K562 treated with DMSO at 1 percent for 4 hours (cell line): Measurements from ENCODE around the gene PHYHD1. TPM values are rescaled to one million over a fixed set of nuclear protein-coding genes. Genes with fewer than 3 reads are reported as not detected.

Experiments used
- total RNA-seq: library from RNA; unstranded; fragments of 300-600 nt; gene quantifications from 2 replicates; pipeline ENCODE4 v1.2.3, GENCODE V29; 2022; ENCODE audit not compliant: insufficient read depth

Gene PHYHD1
- 0.51 and 2.4 TPM in 2 replicates for total RNA-seq

GRCh38 chr9:128920381-128921058, at the start of gene PHYHD1:
Gene PHYHD1, plus strand, starts transcription at chr9:128920982. Its CDS starts 1,342 bp downstream, at chr9:128922324.

GRCh38 chr9:128881884-128882676, 38.7 kb upstream of the PHYHD1 start, which contains the start of the genes KYAT1 and LRRC8A:
Gene KYAT1, minus strand, starts transcription at chr9:128881950. Its CDS starts 36,545 bp downstream, at chr9:128845405.
Gene LRRC8A, plus strand, starts transcription at chr9:128882133. Its CDS starts 25,032 bp downstream, at chr9:128907165.

GRCh38 chr9:128947527-128948301, 26.9 kb downstream of the PHYHD1 start, which contains the start of the genes DOLK and NUP188:
Gene DOLK, minus strand, starts transcription at chr9:128947603. Its CDS starts 300 bp downstream, at chr9:128947303.
Gene NUP188, plus strand, starts transcription at chr9:128947699. Its CDS starts 21 bp downstream, at chr9:128947720.

Other genes with a start within 250 kb of the PHYHD1 start
- gene SET, start 231.8 kb upstream of the PHYHD1 start, total RNA-seq: 334 and 357 TPM in 2 replicates
- 27.3 and 31.8 TPM in 2 replicates for gene PKN3, start 218.5 kb upstream of the PHYHD1 start, total RNA-seq
- gene ZDHHC12, start 196.9 kb upstream of the PHYHD1 start, total RNA-seq: 41.6 and 41.9 TPM in 2 replicates
- gene ZER1, start 149.1 kb upstream of the PHYHD1 start, total RNA-seq: 34.0 and 39.0 TPM in 2 replicates
- gene TBC1D13, start 133.7 kb upstream of the PHYHD1 start, total RNA-seq: 33.3 and 37.7 TPM in 2 replicates
- gene ENDOG, start 102.5 kb upstream of the PHYHD1 start, total RNA-seq: 143 and 152 TPM in 2 replicates
- 18.9 and 19.7 TPM in 2 replicates for gene SPOUT1, start 91.2 kb upstream of the PHYHD1 start, total RNA-seq
- gene KYAT1, start 39.0 kb upstream of the PHYHD1 start, total RNA-seq: 15.4 and 16.1 TPM in 2 replicates
- 28.7 and 39.4 TPM in 2 replicates for gene LRRC8A, start 38.8 kb upstream of the PHYHD1 start, total RNA-seq
- 9.3 and 9.7 TPM in 2 replicates for gene DOLK, start 26.6 kb downstream of the PHYHD1 start, total RNA-seq
- gene NUP188, start 26.7 kb downstream of the PHYHD1 start, total RNA-seq: 51.0 and 68.0 TPM in 2 replicates
- gene SH3GLB2, start 107.3 kb downstream of the PHYHD1 start, total RNA-seq: 74.5 and 82.0 TPM in 2 replicates
- 14.2 and 26.5 TPM in 2 replicates for gene MIGA2, start 115.6 kb downstream of the PHYHD1 start, total RNA-seq
- gene DOLPP1, start 160.1 kb downstream of the PHYHD1 start, total RNA-seq: 23.2 and 24.5 TPM in 2 replicates
- gene CRAT, start 189.8 kb downstream of the PHYHD1 start, total RNA-seq: 24.3 and 29.3 TPM in 2 replicates
- gene PTPA, start 190.4 kb downstream of the PHYHD1 start, total RNA-seq: 98.6 and 104 TPM in 2 replicates